Astrocyte of the spinal cord (primary cell): ENCODE results near the gene KCNIP3.

Experiments used
- DNase-seq: peaks from one replicate; pipeline ENCODE4 v3.0.0; 2011; ENCODE audit warnings: low read depth, low spot score
- H3K4me3 ChIP-seq: 2 replicates; pipeline ENCODE4 v1.5.1; 2011; ENCODE audit warnings: low read depth, mild to moderate bottlenecking, low read length, moderate library complexity
- CTCF ChIP-seq: IDR thresholded peaks from 2 replicates; pipeline ENCODE4 v1.5.1; 2012; ENCODE audit warnings: low read depth, mild to moderate bottlenecking, low read length, inconsistent platforms
- in situ Hi-C: cut with HindIII; loops from 2 replicates; pipeline ENCODE4 v1.10.0; 2017; ENCODE audit warnings: low sequenced_read_pairs

The KCNIP3 gene

GRCh38 chr2:95385570-95385984, 88.4 kb downstream of the KCNIP3 start:
- TF ChIP-seq CTCF, result no peak

GRCh38 chr2:95386031-95386430, 88.9 kb downstream of the KCNIP3 start:
- no peak for TF ChIP-seq CTCF
- DNase-seq, result no peak
- no peak overlapping the region for H3K4me3 ChIP-seq
- in situ Hi-C loops, result no loop called here

More at GRCh38 chr2:95385570-95385984, 88.4 kb downstream of the KCNIP3 start:
- no peak overlapping the region for H3K4me3 ChIP-seq
- in situ Hi-C loops, result no loop called here
- no peak for DNase-seq

GRCh38 chr2:95387358-95387757, 90.2 kb downstream of the KCNIP3 start:
- in situ Hi-C loops, result no loop called here
- no peak overlapping the region for H3K4me3 ChIP-seq
- no peak for DNase-seq
- no peak for TF ChIP-seq CTCF

- in situ Hi-C loops, result no loop called here
- no peak overlapping the region for H3K4me3 ChIP-seq
- no peak for TF ChIP-seq CTCF
- DNase-seq, result no peak
Measured at GRCh38 chr2:95388091-95388692, 91.0 kb downstream of the KCNIP3 start.

GRCh38 chr2:95388856-95389244, 91.7 kb downstream of the KCNIP3 start:
- TF ChIP-seq CTCF, result no peak
- no peak overlapping the region for H3K4me3 ChIP-seq
- in situ Hi-C loops, result no loop called here
- no peak for DNase-seq

- DNase-seq, result peak; percentile 56
- in situ Hi-C loops, result no loop called here
- no peak overlapping the region for H3K4me3 ChIP-seq
- TF ChIP-seq CTCF, result peak; percentile 99
Measured at GRCh38 chr2:95389245-95390119, 92.3 kb downstream of the KCNIP3 start.
